Loucy (cell line): ENCODE results near the gene TRANK1.
A peak's percentile ranks its signal among the peaks of the same experiment; 100 is the strongest.

ENCODE experiments used
- CTCF ChIP-seq: fragments of 200-600 bp; sonication (generic); conservative IDR thresholded peaks from 2 replicates; pipeline ENCODE4 v1.5.1; 2014; ENCODE audit warnings: mild to moderate bottlenecking, antibody characterized with exemption, low read length
- EZH2phosphoT487 ChIP-seq: fragments of 200-600 bp; IDR thresholded peaks from 2 replicates; pipeline ENCODE4 v1.6.1; 2018; ENCODE audit warnings: antibody characterized with exemption, mild to moderate bottlenecking, moderate library complexity, borderline replicate concordance

- TF ChIP-seq CTCF (peak; percentile 77), EZH2phosphoT487 (no peak)
Measured at GRCh38 chr3:36843065-36844051, 101.5 kb downstream of the TRANK1 start.
